ENCODE measurements around the gene STARD10. TPM values are rescaled to one million over a fixed set of nuclear protein-coding genes. Genes with fewer than 3 reads are reported as not detected.

The STARD10 gene
- total RNA-seq, 1 experiment from 2014 or later = 26.8 TPM

- Histone ChIP-seq H3K27me3 (ENCODE audit: control insufficient read depth, insufficient read depth, low read length) (no peaks in the 10 kb centered on the region; the same call in 1 of the 2 replicates), H3K36me3 (replicated peaks; ENCODE audit: control insufficient read depth, insufficient read depth, low read length) (no peaks in the 10 kb centered on the region; the same call in none of the 2 replicates), H3K4me3 (ENCODE audit: insufficient read depth, low read depth, low read length) (no peak overlapping the region)
- no peak for DNase-seq
Observed at GRCh38 chr11:72774499-72774898, 19.3 kb downstream of the STARD10 start.

GRCh38 chr11:72773696-72774095 lies 20.2 kb downstream of the STARD10 start:
- no peaks in the 10 kb centered on the region for H3K27me3 ChIP-seq (ENCODE audit: control insufficient read depth, insufficient read depth, low read length)
- H3K4me3 ChIP-seq (ENCODE audit: insufficient read depth, low read depth, low read length) = no peak overlapping the region
- H3K36me3 ChIP-seq (replicated peaks; ENCODE audit: control insufficient read depth, insufficient read depth, low read length) = no peaks in the 10 kb centered on the region; the same call in none of the 2 replicates
- DNase-seq = no peak

GRCh38 chr11:72773291-72773690 lies 20.6 kb downstream of the STARD10 start:
- H3K4me3 ChIP-seq (ENCODE audit: insufficient read depth, low read depth, low read length) = no peak overlapping the region
- no peaks in the 10 kb centered on the region; the same call in none of the 2 replicates for H3K36me3 ChIP-seq (replicated peaks; ENCODE audit: control insufficient read depth, insufficient read depth, low read length)
- no peaks in the 10 kb centered on the region for H3K27me3 ChIP-seq (ENCODE audit: control insufficient read depth, insufficient read depth, low read length)
- no peak for DNase-seq

GRCh38 chr11:72772059-72772458 lies 21.8 kb downstream of the STARD10 start:
- H3K4me3 ChIP-seq (ENCODE audit: insufficient read depth, low read depth, low read length) = no peak overlapping the region
- no peak for DNase-seq
- no peaks in the 10 kb centered on the region for H3K27me3 ChIP-seq (ENCODE audit: control insufficient read depth, insufficient read depth, low read length)
- H3K36me3 ChIP-seq (replicated peaks; ENCODE audit: control insufficient read depth, insufficient read depth, low read length) = no peaks in the 10 kb centered on the region

DNA sequence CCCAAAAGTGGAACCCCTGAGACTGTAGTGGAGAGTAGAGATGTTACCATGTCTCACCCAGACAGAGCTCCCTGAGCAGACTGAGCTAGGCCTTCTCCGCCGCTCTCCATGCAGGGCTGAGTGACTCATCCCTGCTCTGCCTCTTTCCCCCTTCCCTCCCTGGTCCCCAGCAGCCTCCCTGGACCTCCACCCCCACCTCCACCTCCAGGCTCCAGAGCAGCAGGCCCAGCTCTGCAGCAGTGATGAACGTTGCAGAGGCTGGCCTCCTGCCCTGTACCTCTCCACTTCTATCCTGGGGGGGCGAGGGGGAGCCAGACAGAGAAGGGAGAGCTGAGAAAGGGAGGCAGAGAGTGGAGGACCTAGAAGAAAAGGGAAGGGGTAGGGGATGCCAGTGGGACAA lies 22.3 kb downstream of the STARD10 start:
- no peak for DNase-seq
- H3K4me3 ChIP-seq (ENCODE audit: insufficient read depth, low read depth, low read length) = no peak overlapping the region
- no peaks in the 10 kb centered on the region for H3K27me3 ChIP-seq (ENCODE audit: control insufficient read depth, insufficient read depth, low read length)
- H3K36me3 ChIP-seq (replicated peaks; ENCODE audit: control insufficient read depth, insufficient read depth, low read length) = no peaks in the 10 kb centered on the region

GRCh38 chr11:72770799-72771198 lies 23.0 kb downstream of the STARD10 start:
- Histone ChIP-seq H3K27me3 (ENCODE audit: control insufficient read depth, insufficient read depth, low read length) (no peaks in the 10 kb centered on the region), H3K4me3 (ENCODE audit: insufficient read depth, low read depth, low read length) (no peak overlapping the region), H3K36me3 (replicated peaks; ENCODE audit: control insufficient read depth, insufficient read depth, low read length) (no peaks in the 10 kb centered on the region)
- DNase-seq = no peak

DNA sequence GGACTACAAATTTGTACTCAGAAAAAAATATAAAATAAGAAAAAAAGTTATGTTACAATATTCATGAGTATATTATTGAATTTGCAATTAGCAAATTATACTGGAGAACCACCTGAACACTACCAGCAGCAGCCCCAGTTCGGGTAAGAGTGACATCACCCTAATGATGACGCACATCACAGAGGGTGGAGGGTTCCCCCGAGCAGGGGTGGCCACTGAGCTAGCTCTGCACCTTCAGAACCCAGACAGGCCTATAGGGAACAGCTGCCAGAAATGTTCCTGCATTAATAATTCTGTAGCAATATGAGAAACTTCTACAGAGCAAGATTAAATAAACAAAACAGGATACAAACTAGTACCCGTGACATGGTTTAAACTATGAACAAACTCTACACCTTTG lies 24.2 kb downstream of the STARD10 start:
- no peak overlapping the region for H3K4me3 ChIP-seq (ENCODE audit: insufficient read depth, low read depth, low read length)
- no peak for DNase-seq
- no peaks in the 10 kb centered on the region for H3K27me3 ChIP-seq (ENCODE audit: control insufficient read depth, insufficient read depth, low read length)
- H3K36me3 ChIP-seq (replicated peaks; ENCODE audit: control insufficient read depth, insufficient read depth, low read length) = no peaks in the 10 kb centered on the region

- Histone ChIP-seq H3K4me3 (ENCODE audit: insufficient read depth, low read depth, low read length) (no peak overlapping the region), H3K36me3 (replicated peaks; ENCODE audit: control insufficient read depth, insufficient read depth, low read length) (no peaks in the 10 kb centered on the region), H3K27me3 (ENCODE audit: control insufficient read depth, insufficient read depth, low read length) (no peaks in the 10 kb centered on the region)
- DNase-seq = no peak
Observed at GRCh38 chr11:72768581-72768980, 25.3 kb downstream of the STARD10 start.

DNA sequence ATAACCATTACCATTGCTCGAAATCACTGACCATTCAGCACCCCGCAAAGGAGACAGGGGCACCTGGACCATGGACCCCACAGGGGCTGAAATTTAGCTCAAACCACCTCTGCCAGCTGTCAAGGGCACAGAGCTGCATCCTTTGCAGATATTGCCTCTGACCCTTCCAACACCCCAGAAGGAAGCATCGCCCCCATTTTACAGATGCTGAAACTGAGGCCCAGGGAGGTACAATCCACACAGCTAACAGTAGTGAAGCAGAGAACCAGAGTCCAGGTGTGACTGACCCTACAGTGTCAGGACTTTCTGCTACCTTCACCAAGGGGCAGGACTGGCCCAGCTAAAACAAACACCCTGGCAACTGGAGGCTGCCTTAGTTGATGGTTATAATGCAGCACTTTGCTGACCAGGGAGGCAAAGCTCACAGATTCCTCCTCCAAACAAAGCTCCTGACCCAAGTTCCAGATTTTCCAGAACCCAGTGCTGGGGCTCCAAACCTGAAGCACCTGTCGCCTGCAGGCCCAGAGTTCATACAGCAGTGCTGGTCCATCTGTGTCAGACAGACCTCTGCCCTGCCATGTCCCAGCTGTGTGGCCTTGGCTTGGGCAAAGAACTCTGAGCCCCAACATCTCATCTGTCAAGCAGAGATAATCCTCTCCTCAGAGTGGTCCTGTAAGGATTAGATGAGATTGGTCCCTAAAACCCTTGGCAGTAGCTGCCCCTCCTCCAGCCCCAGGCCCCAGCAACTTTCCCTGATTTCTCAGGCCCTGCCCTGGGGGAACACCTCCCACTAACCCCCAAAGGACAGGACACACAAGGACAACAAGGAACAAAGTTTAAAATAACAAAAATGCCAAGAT lies 26.4 kb downstream of the STARD10 start:
- Histone ChIP-seq H3K36me3 (replicated peaks; ENCODE audit: control insufficient read depth, insufficient read depth, low read length) (no peaks in the 10 kb centered on the region), H3K4me3 (ENCODE audit: insufficient read depth, low read depth, low read length) (no peak overlapping the region), H3K27me3 (ENCODE audit: control insufficient read depth, insufficient read depth, low read length) (no peaks in the 10 kb centered on the region)
- DNase-seq = no peak

DNA sequence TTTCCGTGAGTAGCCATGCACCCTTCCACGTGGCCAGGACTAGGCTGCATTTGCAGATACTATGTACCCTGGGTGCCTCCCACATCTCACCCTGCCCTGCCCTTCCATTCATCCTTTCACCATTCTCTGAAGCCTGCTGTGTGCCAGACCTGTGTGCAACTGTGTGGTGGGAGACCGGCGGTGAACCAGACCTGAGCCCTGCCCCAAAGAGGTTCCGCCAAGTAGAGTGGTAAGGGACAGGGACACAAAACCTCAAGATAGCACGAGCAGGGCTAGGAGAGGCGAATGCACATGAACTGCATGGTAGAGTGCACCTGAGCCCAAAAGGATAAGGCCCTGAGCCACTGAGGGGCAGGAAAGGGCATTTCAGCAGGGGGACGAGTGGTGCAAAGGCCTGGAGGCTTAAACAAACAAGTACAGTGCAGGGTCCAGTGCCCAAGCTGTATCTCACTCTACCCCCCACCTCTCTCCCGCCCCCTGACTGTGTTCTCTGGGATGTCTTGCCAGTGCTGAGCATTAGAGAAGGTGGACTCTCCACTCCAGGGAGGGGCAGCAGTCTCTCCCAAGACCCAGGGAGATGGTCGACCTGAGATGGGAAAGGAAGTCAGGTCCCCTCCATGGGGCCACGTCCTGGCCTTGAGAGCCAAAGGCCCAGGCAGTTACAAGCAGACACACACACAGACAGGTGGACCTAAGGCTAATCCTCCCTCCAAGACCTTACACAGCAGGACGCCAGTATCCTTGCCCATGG lies 27.5 kb downstream of the STARD10 start:
- no peak for DNase-seq
- Histone ChIP-seq H3K27me3 (ENCODE audit: control insufficient read depth, insufficient read depth, low read length) (no peaks in the 10 kb centered on the region), H3K4me3 (ENCODE audit: insufficient read depth, low read depth, low read length) (no peak overlapping the region), H3K36me3 (replicated peaks; ENCODE audit: control insufficient read depth, insufficient read depth, low read length) (no peaks in the 10 kb centered on the region)

DNA sequence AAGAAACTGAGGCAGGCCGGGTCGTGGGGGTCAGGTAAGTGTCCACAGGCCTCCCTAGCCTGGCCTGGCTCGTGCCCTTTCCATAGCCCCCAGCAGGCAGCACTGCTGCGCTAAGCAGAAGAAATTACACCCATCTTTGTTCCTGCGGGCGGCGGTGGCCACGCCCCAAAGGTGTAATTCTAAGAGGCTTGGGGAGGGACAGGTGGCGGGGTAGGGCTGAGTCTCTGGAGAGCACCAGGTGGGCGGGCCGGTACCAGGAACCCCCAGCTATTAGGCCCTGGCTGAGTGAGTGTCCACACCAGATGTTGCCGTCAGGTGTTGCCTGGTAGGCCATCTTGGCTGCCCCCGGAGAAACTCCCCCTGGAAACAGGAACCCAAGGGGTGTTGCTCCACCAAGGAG lies 29.3 kb downstream of the STARD10 start:
- Histone ChIP-seq H3K36me3 (replicated peaks; ENCODE audit: control insufficient read depth, insufficient read depth, low read length) (no peaks in the 10 kb centered on the region), H3K4me3 (ENCODE audit: insufficient read depth, low read depth, low read length) (no peak overlapping the region), H3K27me3 (ENCODE audit: control insufficient read depth, insufficient read depth, low read length) (no peaks in the 10 kb centered on the region)
- DNase-seq = peak; percentile 95

- Histone ChIP-seq H3K36me3 (replicated peaks; ENCODE audit: control insufficient read depth, insufficient read depth, low read length) (no peaks in the 10 kb centered on the region), H3K4me3 (ENCODE audit: insufficient read depth, low read depth, low read length) (no peak overlapping the region), H3K27me3 (ENCODE audit: control insufficient read depth, insufficient read depth, low read length) (no peaks in the 10 kb centered on the region)
- no peak for DNase-seq
Observed at GRCh38 chr11:72763823-72764222, 30.0 kb downstream of the STARD10 start.

GRCh38 chr11:72762641-72763304 lies 31.1 kb downstream of the STARD10 start:
- Histone ChIP-seq H3K36me3 (replicated peaks; ENCODE audit: control insufficient read depth, insufficient read depth, low read length) (no peaks in the 10 kb centered on the region), H3K27me3 (ENCODE audit: control insufficient read depth, insufficient read depth, low read length) (no peaks in the 10 kb centered on the region), H3K4me3 (ENCODE audit: insufficient read depth, low read depth, low read length) (no peak overlapping the region)
- no peak for DNase-seq

DNA sequence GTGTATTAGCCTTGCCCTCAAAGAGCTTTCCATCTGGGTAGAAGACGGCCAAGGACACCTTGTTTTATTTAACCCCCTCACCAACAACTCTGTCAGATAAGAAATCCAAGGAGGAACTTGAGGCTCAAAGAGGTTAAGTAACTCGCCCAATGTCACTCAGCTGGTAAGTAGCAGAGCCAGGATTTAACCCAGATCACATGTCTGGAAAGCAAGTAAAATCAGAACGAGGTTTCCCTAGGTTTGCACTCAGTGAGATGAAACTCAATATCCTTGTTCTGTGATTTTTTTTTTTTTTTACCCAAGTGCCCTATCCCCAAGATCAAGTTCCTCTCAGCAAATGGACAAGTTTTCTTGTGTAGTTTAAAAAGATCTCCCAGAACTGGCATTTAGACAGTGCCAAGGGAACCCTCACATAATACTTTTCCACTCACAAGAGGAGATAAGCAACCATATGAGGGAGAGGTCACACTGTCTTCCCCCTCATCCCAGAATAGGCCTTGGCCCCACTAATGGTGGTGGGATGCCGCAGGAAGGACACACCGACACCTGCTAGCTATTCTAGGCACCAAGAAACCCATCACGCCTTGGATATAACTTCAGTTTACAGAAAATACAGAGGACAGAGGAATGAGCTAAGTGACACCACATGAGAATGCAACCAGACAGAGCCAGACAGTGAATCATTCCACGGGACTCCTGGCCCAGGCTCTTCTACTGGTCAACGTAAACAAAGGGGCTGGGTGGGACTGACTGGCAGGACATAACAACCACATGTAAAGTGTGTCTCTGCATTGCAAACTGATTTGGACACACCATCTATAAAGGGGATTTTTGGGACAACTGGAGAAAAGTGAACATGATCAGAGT lies 33.1 kb downstream of the STARD10 start:
- no peaks in the 10 kb centered on the region for H3K27me3 ChIP-seq (ENCODE audit: control insufficient read depth, insufficient read depth, low read length)
- H3K36me3 ChIP-seq (replicated peaks; ENCODE audit: control insufficient read depth, insufficient read depth, low read length) = no peaks in the 10 kb centered on the region
- no peak for DNase-seq
- H3K4me3 ChIP-seq (ENCODE audit: insufficient read depth, low read depth, low read length) = no peak overlapping the region

Data from H7 (cell line).